Liver (tissue), 9 donors: ENCODE data around the gene APLN. TPM values are rescaled to one million over a fixed set of nuclear protein-coding genes. Genes with fewer than 3 reads are reported as not detected.

Experiments used
- DNase-seq: peaks from one replicate; pipeline ENCODE4 v3.0.0-alpha.2; 2017; ENCODE audit warnings: low spot score
- H3K27ac ChIP-seq, 2 donors: one replicate each; pipeline ENCODE4 v1.7.0; 2013; ENCODE audit warnings: inconsistent platforms in 2 of 2, low read length in 2 of 2, control low read depth in 1 of 2, low read depth in 1 of 2, mild to moderate bottlenecking in 1 of 2
- H3K27me3 ChIP-seq, 4 donors: one replicate each; pipeline versions ENCODE4 v1.6.1 to v1.7.0; 2013; ENCODE audit warnings: low read length in 3 of 4, inconsistent platforms in 1 of 4, mild to moderate bottlenecking in 1 of 4, moderate library complexity in 1 of 4; ENCODE audit not compliant: control insufficient read depth in 4 of 4, insufficient read depth in 4 of 4
- H3K36me3 ChIP-seq, 4 donors: one replicate each; pipeline versions ENCODE4 v1.6.1 to v1.7.0; 2013; ENCODE audit warnings: low read length in 3 of 4, mild to moderate bottlenecking in 3 of 4, low read depth in 1 of 4, moderate library complexity in 1 of 4; ENCODE audit not compliant: control insufficient read depth in 4 of 4, insufficient read depth in 3 of 4
- H3K4me1 ChIP-seq, 4 donors: one replicate each; pipeline versions ENCODE4 v1.6.1 to v1.7.0; 2013; ENCODE audit warnings: low read length in 3 of 4, mild to moderate bottlenecking in 3 of 4, moderate library complexity in 1 of 4; ENCODE audit not compliant: control insufficient read depth in 4 of 4, insufficient read depth in 4 of 4
- H3K4me3 ChIP-seq, 3 donors: one replicate each; pipeline versions ENCODE4 v1.6.1 to v1.7.0; 2013; ENCODE audit warnings: low read length in 3 of 3, control low read depth in 1 of 3, low read depth in 1 of 3, mild to moderate bottlenecking in 1 of 3
- H3K9ac ChIP-seq, 2 donors: one replicate each; pipeline ENCODE4 v1.7.0; 2013; ENCODE audit warnings: low read length in 2 of 2, mild to moderate bottlenecking in 2 of 2, moderate library complexity in 2 of 2, control low read depth in 1 of 2, low read depth in 1 of 2
- H3K9me3 ChIP-seq, 4 donors: one replicate each; pipeline versions ENCODE4 v1.6.1 to v1.7.0; 2013; ENCODE audit warnings: low read length in 3 of 4; ENCODE audit not compliant: control insufficient read depth in 4 of 4
- CTCF ChIP-seq: fragments of 150-350 bp; IDR thresholded peaks from 2 replicates; pipeline ENCODE4 v1.5.1; 2017; ENCODE audit warnings: improper control_type of control experiment, low read depth, low read length; ENCODE audit not compliant: missing input control
- EGR1 ChIP-seq, 2 donors: IDR thresholded peaks; 2 replicates each; pipeline ENCODE4 v1.6.1; 2016 to 2018; ENCODE audit warnings: antibody characterized with exemption in 2 of 2, low read depth in 2 of 2
- FOXA1 ChIP-seq: IDR thresholded peaks from 2 replicates; pipeline ENCODE4 v1.6.1; 2016; ENCODE audit warnings: antibody characterized with exemption
- GABPA ChIP-seq, 2 donors: IDR thresholded peaks in 1 of 2; conservative IDR thresholded peaks in 1 of 2; 2 replicates each; pipeline ENCODE4 v1.6.1; 2016; ENCODE audit warnings: antibody characterized with exemption in 2 of 2, mild to moderate bottlenecking in 1 of 2, moderate library complexity in 1 of 2
- HNF4A ChIP-seq, 2 donors: conservative IDR thresholded peaks; 2 replicates each; pipeline ENCODE4 v1.6.1; 2016; ENCODE audit warnings: antibody characterized with exemption in 2 of 2, mild to moderate bottlenecking in 2 of 2
- HNF4G ChIP-seq: IDR thresholded peaks from 2 replicates; pipeline ENCODE4 v1.6.1; 2016; ENCODE audit warnings: antibody characterized with exemption
- JUND ChIP-seq, 2 donors: IDR thresholded peaks; 2 replicates each; pipeline ENCODE4 v1.6.1; 2016; ENCODE audit warnings: antibody characterized with exemption in 2 of 2
- NR2F2 ChIP-seq: IDR thresholded peaks from 2 replicates; pipeline ENCODE4 v1.6.1; 2016; ENCODE audit warnings: antibody characterized with exemption
- RAD21 ChIP-seq, 2 donors: IDR thresholded peaks; 2 replicates each; pipeline ENCODE4 v1.6.1; 2016; ENCODE audit warnings: antibody characterized with exemption in 2 of 2, mild to moderate bottlenecking in 2 of 2
- REST ChIP-seq: IDR thresholded peaks from 2 replicates; pipeline ENCODE4 v1.6.1; 2016; ENCODE audit warnings: antibody characterized with exemption, mild to moderate bottlenecking
- RXRA ChIP-seq, 2 donors: IDR thresholded peaks; 2 replicates each; pipeline ENCODE4 v1.6.1; 2017 to 2018; ENCODE audit warnings: antibody characterized with exemption in 2 of 2, mild to moderate bottlenecking in 1 of 2
- SP1 ChIP-seq: IDR thresholded peaks from 2 replicates; pipeline ENCODE4 v1.6.1; 2018; ENCODE audit warnings: antibody characterized with exemption, mild to moderate bottlenecking
- TAF1 ChIP-seq: conservative IDR thresholded peaks from 2 replicates; pipeline ENCODE4 v1.6.1; 2016; ENCODE audit warnings: antibody characterized with exemption, mild to moderate bottlenecking
- ZBTB33 ChIP-seq: IDR thresholded peaks from 2 replicates; pipeline ENCODE4 v1.6.1; 2016; ENCODE audit warnings: antibody characterized with exemption
- WGBS: extraction: QIAGEN DNeasy Blood & Tissue Kit; methylation state at CpG from one replicate; pipeline ENCODE4 v1.1.7; 2013; 5-methylcytosine and 5-hydroxymethylcytosine counted together
- polyA plus RNA-seq, 2 donors: library from polyadenylated mRNA; stranded (reverse) in 1 of 2; unstranded in 1 of 2; fragments of 200-250 nt in 1 of 2; fragments of >200 nt in 1 of 2; fragmentation: Nextera tagmentation in 1 of 2; extraction: Ambion mirVana in 1 of 2; gene quantifications; one replicate each; pipeline versions ENCODE4 v1.2.1 to v1.2.3, GENCODE V29; 2013 to 2015
- total RNA-seq, 2 donors: library from RNA; depleted of rRNA; stranded (reverse); fragments of >200 nt; gene quantifications; one replicate each; pipeline ENCODE4 v1.2.3, GENCODE V29; 2014
- TF ChIP-seq, protein P1 (sequence below): IDR thresholded peaks from 2 replicates; pipeline ENCODE4 v1.6.1; 2016; ENCODE audit warnings: antibody characterized with exemption
- TF ChIP-seq, protein P2 (sequence below): IDR thresholded peaks from 2 replicates; pipeline ENCODE4 v1.6.1; 2016; ENCODE audit warnings: antibody characterized with exemption
- donor health status: healthy.
- donor health status: healthy.
- donor health status: healthy.
- donor health status: healthy.
- donor health status: healthy.

APLN gene
- total and polyA plus RNA-seq, 4 donors = 0.19 to 0.33 TPM; not detected in 2

- no peak for TF ChIP-seq TAF1
- TF ChIP-seq RXRA (IDR thresholded peaks at IDR 0.05) = peak; percentile 8 to 14
- peak in 1 of 2 donors; percentile 36 for TF ChIP-seq HNF4A (conservative IDR thresholded peaks at IDR 0.05)
- H3K27me3 ChIP-seq = no peaks in the 10 kb centered on the region
- no peak overlapping the region for H3K9ac ChIP-seq
- peaks cover 0 to 3% (median 0%) of the 10 kb centered on the region in 4 donors for H3K9me3 ChIP-seq
- 71% methylated on average over 8 of the region's 8 CpGs for WGBS
- H3K4me1 ChIP-seq = peaks cover 0 to 5% (median 1%) of the 10 kb centered on the region in 4 donors
- no peak overlapping the region for H3K27ac ChIP-seq
- H3K4me3 ChIP-seq = no peak overlapping the region
- H3K36me3 ChIP-seq = no peaks in the 10 kb centered on the region
- no peak for DNase-seq
Observed at GRCh38 chrX:129636175-129636681, 18.5 kb downstream of the APLN start.

- Histone ChIP-seq H3K4me3 (no peak overlapping the region), H3K27me3 (no peaks in the 10 kb centered on the region), H3K27ac (no peak overlapping the region), H3K4me1 (peaks cover 0 to 5% (median 1%) of the 10 kb centered on the region in 4 donors), H3K36me3 (no peaks in the 10 kb centered on the region), H3K9me3 (no peaks in the 10 kb centered on the region), H3K9ac (no peak overlapping the region)
- DNase-seq = no peak
- WGBS = 79% methylated on average over 7 of the region's 7 CpGs
- no peak for TF ChIP-seq REST
- TF ChIP-seq NR2F2 = no peak
- TF ChIP-seq HNF4G = no peak
- TF ChIP-seq, protein P1, sequence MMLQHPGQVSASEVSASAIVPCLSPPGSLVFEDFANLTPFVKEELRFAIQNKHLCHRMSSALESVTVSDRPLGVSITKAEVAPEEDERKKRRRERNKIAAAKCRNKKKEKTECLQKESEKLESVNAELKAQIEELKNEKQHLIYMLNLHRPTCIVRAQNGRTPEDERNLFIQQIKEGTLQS = no peak
- no peak for TF ChIP-seq GABPA (IDR thresholded peaks at IDR 0.05 in 1 of 2, conservative IDR thresholded peaks at IDR 0.05 in 1 of 2)
- no peak for TF ChIP-seq JUND (IDR thresholded peaks at IDR 0.05)
- no peak for TF ChIP-seq FOXA1
- no peak for TF ChIP-seq EGR1 (IDR thresholded peaks at IDR 0.05; ENCODE audit: low read depth in 2 of 2)
- TF ChIP-seq CTCF = no peak
Observed at GRCh38 chrX:129634541-129634940, 20.2 kb downstream of the APLN start.

GRCh38 chrX:129632443-129632842, 22.3 kb downstream of the APLN start:
- H3K4me3 ChIP-seq = no peak overlapping the region
- TF ChIP-seq JUND (IDR thresholded peaks at IDR 0.05) (no peak), RXRA (IDR thresholded peaks at IDR 0.05) (no peak), FOXA1 (no peak), EGR1 (IDR thresholded peaks at IDR 0.05; ENCODE audit: low read depth in 2 of 2) (no peak), ZBTB33 (no peak), REST (no peak), SP1 (no peak), RAD21 (IDR thresholded peaks at IDR 0.05) (no peak), TAF1 (no peak)
- TF ChIP-seq, protein P2, sequence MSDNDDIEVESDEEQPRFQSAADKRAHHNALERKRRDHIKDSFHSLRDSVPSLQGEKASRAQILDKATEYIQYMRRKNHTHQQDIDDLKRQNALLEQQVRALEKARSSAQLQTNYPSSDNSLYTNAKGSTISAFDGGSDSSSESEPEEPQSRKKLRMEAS = no peak

More at GRCh38 chrX:129632443-129632842, 22.3 kb downstream of the APLN start:
- Histone ChIP-seq H3K4me1 (peaks cover 0 to 3% (median 1%) of the 10 kb centered on the region in 4 donors), H3K27me3 (no peaks in the 10 kb centered on the region), H3K9me3 (no peaks in the 10 kb centered on the region), H3K9ac (no peak overlapping the region), H3K36me3 (no peaks in the 10 kb centered on the region), H3K27ac (no peak overlapping the region)
- no peak for DNase-seq
- 94% methylated on average over 7 of the region's 7 CpGs for WGBS
